Ovary (tissue), 9 donors: ENCODE results near the gene AGXT2. TPM values are rescaled to one million over a fixed set of nuclear protein-coding genes. Genes with fewer than 3 reads are reported as not detected.

ENCODE experiments used
- DNase-seq, 5 donors: peaks; one replicate each; pipeline ENCODE4 v3.0.0-alpha.2; 2019 to 2020
- H3K27ac ChIP-seq, 2 donors: fragments of 200-600 bp; one replicate each; pipeline versions ENCODE4 v1.5.1 to v1.8.0; 2019 to 2022
- H3K27me3 ChIP-seq: fragments of 200-600 bp; one replicate; pipeline ENCODE4 v1.8.0; 2022
- H3K36me3 ChIP-seq: fragments of 200-600 bp; sonication (generic); one replicate; pipeline ENCODE4 v1.5.1; 2019
- H3K4me1 ChIP-seq: one replicate; pipeline ENCODE4 v1.8.1; 2013; ENCODE audit warnings: mild to moderate bottlenecking, moderate library complexity; ENCODE audit not compliant: insufficient read depth
- H3K4me3 ChIP-seq: fragments of 200-600 bp; sonication (generic); one replicate; pipeline ENCODE4 v1.5.1; 2017
- H3K9me3 ChIP-seq, 2 donors: fragments of 200-600 bp in 1 of 2; sonication (generic) in 1 of 2; one replicate each; pipeline versions ENCODE4 v1.5.1 to v1.8.1; 2013 to 2019; ENCODE audit warnings: mild to moderate bottlenecking in 1 of 2, moderate library complexity in 1 of 2
- EP300 ChIP-seq: sonication (generic); formaldehyde crosslinking; IDR thresholded peaks from one replicate; pipeline ENCODE4 v1.6.1; 2017; ENCODE audit warnings: antibody characterized with exemption
- POLR2A ChIP-seq: fragments of 450-650 bp; IDR thresholded peaks from one replicate; pipeline ENCODE4 v1.6.1; 2017; ENCODE audit warnings: antibody characterized with exemption, mild to moderate bottlenecking, moderate library complexity
- WGBS, 3 donors: extraction: QIAGEN DNeasy Blood & Tissue Kit in 1 of 3; methylation state at CpG; one replicate each; pipeline versions ENCODE4 v1.1.5 to v1.1.7; 2013 to 2017; 5-methylcytosine and 5-hydroxymethylcytosine counted together
- intact Hi-C, 4 donors: fragments of 100-400 bp; cut with DNase I; formaldehyde crosslinking; loops; one replicate each; pipeline versions ENCODE4 v1.11.0 to v1.15.1; 2022 to 2023
- polyA plus RNA-seq, 2 donors: library from polyadenylated mRNA; stranded (reverse); fragments of 200-250 nt in 1 of 2; fragments of 350-450 nt in 1 of 2; fragmentation: Illumina TruSeq in 1 of 2; extraction: RNeasy Lipid Tissue Mini Kit (QIAGEN cat#74804) in 1 of 2; gene quantifications; one replicate each; pipeline ENCODE4 v1.2.3, GENCODE V29; 2013 to 2014
- total RNA-seq, 7 donors: library from RNA; depleted of rRNA in 2 of 7; stranded (reverse); fragments of >200 nt in 2 of 7; fragmentation: NEBNext Ultra II Directional in 3 of 7; extraction: Animal tissue kit (Norgen Biotek cat#: 25700) in 3 of 7; gene quantifications; one replicate each; pipeline versions ENCODE4 v1.1.0 to v1.2.4, GENCODE V29; 2016 to 2023
- TF ChIP-seq, protein P1 (sequence below), 3 donors: fragments of 450-650 bp in 2 of 3; fragments of 200-600 bp in 1 of 3; IDR thresholded peaks; one replicate each; pipeline versions ENCODE4 v1.5.1 to v1.8.0; 2016 to 2022; ENCODE audit warnings: antibody characterized with exemption in 3 of 3, mild to moderate bottlenecking in 1 of 3
- donor health status: DM: no; HTN: no; CAD: no; lungs with moderate emphysema.
- donor health status: DM: no; HTN: no; CAD: no.
- donor health status: Bipolar disorder and iron deficiency.
- donor health status: DM: yes; HTN: yes; CAD: no.
- donor health status: DM: no; HTN: no; CAD: no.
- donor health status: DM: yes; HTN: yes; CAD: no.

AGXT2 gene
- total and polyA plus RNA-seq, 9 donors: 0.10 to 0.15 TPM; not detected in 7

DNA sequence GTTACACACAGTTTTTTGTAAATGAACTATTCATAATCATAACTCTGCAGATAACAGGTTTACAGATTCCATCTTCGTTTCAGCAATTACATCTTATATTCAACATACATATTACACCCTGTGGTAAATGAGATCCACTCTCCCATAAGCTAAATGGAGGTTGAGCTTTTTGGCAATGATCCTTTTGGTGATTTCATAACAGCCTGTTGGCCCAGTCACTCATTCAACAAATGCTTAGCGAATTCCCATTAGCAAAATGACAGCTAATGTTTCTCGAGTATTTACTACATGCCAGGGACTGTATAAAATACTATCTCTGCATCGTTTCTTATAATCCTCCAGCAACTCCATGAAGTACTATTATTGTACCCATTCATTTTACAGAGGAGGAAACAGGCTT is 25.4 kb upstream of the AGXT2 start:
- Histone ChIP-seq H3K36me3 (no peaks in the 10 kb centered on the region), H3K27me3 (no peaks in the 10 kb centered on the region), H3K9me3 (no peaks in the 10 kb centered on the region), H3K4me3 (no peak overlapping the region), H3K27ac (no peak overlapping the region), H3K4me1 (no peaks in the 10 kb centered on the region)
- WGBS, 3 donors: 85 to 90% (median 88%) methylated on average over 4 of the region's 4 CpGs
- intact Hi-C loops: no loop called here
- TF ChIP-seq EP300 (no peak), POLR2A (no peak)
- TF ChIP-seq, protein P1, sequence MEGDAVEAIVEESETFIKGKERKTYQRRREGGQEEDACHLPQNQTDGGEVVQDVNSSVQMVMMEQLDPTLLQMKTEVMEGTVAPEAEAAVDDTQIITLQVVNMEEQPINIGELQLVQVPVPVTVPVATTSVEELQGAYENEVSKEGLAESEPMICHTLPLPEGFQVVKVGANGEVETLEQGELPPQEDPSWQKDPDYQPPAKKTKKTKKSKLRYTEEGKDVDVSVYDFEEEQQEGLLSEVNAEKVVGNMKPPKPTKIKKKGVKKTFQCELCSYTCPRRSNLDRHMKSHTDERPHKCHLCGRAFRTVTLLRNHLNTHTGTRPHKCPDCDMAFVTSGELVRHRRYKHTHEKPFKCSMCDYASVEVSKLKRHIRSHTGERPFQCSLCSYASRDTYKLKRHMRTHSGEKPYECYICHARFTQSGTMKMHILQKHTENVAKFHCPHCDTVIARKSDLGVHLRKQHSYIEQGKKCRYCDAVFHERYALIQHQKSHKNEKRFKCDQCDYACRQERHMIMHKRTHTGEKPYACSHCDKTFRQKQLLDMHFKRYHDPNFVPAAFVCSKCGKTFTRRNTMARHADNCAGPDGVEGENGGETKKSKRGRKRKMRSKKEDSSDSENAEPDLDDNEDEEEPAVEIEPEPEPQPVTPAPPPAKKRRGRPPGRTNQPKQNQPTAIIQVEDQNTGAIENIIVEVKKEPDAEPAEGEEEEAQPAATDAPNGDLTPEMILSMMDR (IDR thresholded peaks at IDR 0.05): no peak
- no peak for DNase-seq

DNA sequence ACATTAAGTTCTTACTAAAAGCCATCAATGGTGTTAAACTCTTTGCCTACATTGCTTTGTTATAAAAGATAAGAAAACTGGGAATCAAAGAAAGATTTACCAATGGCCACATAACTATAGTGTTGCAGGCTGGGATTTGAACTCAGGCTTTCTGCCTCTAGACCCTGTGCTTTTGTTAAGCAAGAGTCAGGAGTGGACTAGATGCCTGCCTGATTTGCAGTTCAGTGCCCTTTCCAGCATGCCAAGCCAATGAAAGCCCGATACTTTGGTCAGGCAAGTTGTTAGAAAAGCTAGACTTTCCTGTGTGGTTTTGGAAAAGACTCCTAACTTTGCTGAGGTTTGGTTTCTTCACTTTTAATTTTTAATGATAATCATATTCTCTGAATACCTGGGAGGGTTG is 21.4 kb upstream of the AGXT2 start:
- no peak overlapping the region for H3K4me3 ChIP-seq
- no peak for DNase-seq
- H3K36me3 ChIP-seq: no peaks in the 10 kb centered on the region
- 87 to 97% (median 94%) methylated on average over 1 of the region's 1 CpG for WGBS, 3 donors
- H3K4me1 ChIP-seq: no peaks in the 10 kb centered on the region
- no peak for TF ChIP-seq EP300
- TF ChIP-seq POLR2A: no peak
- TF ChIP-seq, protein P1 (IDR thresholded peaks at IDR 0.05): no peak
- intact Hi-C loops: loop anchor here in 1 of 4 donors (2.0 kb wide), 1 partner anchor 120 kb away; no protein-coding TSS in a partner anchor
- H3K27ac ChIP-seq: no peak overlapping the region
- no peaks in the 10 kb centered on the region for H3K27me3 ChIP-seq
- no peaks in the 10 kb centered on the region for H3K9me3 ChIP-seq

DNA sequence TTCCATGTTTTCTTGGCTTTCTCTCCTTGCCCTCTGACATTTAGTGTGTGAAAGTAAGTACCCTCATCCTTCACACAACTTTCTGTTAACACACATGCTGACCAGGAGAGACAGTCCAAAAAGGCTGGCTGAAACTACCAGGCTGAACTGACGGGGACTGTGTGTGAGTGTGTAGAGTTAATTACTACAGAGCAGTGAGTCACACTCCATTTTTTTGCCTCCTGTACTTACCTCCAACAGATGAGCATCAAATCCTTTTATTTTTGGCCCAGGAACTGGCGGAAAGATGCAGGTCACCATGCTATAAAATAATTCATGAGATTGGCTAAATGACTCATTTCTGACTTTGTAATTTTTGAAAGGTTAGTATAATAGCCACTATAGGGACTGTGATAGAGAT is 20.2 kb upstream of the AGXT2 start:
- 87 to 91% (median 90%) methylated on average over 2 of the region's 2 CpGs for WGBS, 3 donors
- Histone ChIP-seq H3K9me3 (no peaks in the 10 kb centered on the region), H3K4me1 (no peaks in the 10 kb centered on the region), H3K4me3 (no peak overlapping the region), H3K27me3 (no peaks in the 10 kb centered on the region), H3K27ac (no peak overlapping the region), H3K36me3 (no peaks in the 10 kb centered on the region)
- DNase-seq: no peak
- TF ChIP-seq, protein P1 (IDR thresholded peaks at IDR 0.05): no peak
- TF ChIP-seq POLR2A (no peak), EP300 (no peak)
- intact Hi-C loops: loop anchor here in 1 of 4 donors (2.0 kb wide), 1 partner anchor 121 kb away; no protein-coding TSS in a partner anchor

DNA sequence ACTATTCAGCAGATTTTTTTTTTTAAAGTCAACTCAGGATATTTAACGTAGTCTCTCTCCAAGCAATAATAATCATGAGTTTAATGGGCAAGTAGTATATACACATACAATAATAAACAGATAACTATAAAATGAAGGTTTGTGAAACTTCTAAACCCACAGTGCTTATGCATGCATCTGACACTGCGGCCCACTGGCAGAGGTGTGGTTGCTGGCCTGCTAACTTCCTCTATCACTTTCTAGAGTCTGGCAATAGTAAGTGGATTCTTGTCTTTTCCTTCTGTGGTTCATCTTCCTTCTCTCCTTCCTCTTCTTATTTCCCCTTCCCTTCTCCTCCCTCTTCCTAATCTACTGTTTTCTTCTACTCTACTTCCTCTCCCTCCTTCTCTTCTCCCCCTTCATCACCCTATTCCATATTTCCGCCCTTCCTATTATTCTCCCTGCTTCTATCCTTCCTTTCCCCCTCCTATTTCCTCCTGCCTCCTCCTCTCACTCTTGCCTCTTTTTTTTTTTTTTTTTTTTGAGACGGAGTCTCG is 18.6 kb upstream of the AGXT2 start:
- Histone ChIP-seq H3K4me3 (no peak overlapping the region), H3K4me1 (no peaks in the 10 kb centered on the region), H3K27ac (no peak overlapping the region), H3K36me3 (no peaks in the 10 kb centered on the region), H3K9me3 (no peaks in the 10 kb centered on the region), H3K27me3 (no peaks in the 10 kb centered on the region)
- intact Hi-C loops: no loop called here
- 94 to 96% (median 96%) methylated on average over 5 of the region's 5 CpGs for WGBS, 3 donors
- TF ChIP-seq, protein P1 (IDR thresholded peaks at IDR 0.05): no peak
- TF ChIP-seq EP300 (no peak), POLR2A (no peak)
- no peak for DNase-seq
